Fibroblast of lung (primary cell): ENCODE data around the gene CEMIP. TPM values are rescaled to one million over a fixed set of nuclear protein-coding genes. Genes with fewer than 3 reads are reported as not detected.
A peak's percentile ranks its signal among the peaks of the same experiment; 100 is the strongest.

Experiments used
- DNase-seq, 2 donors: peaks; one replicate each; pipeline versions ENCODE4 v3.0.0 to v3.0.0-alpha.2; 2010; ENCODE audit warnings: low read depth in 2 of 2
- H2AFZ ChIP-seq: 2 replicates; pipeline ENCODE4 v1.5.1; 2012; ENCODE audit warnings: low read length, control low read depth, inconsistent platforms
- H3K27ac ChIP-seq: 2 replicates; pipeline ENCODE4 v1.5.1; 2011; ENCODE audit warnings: low read length, control low read depth; ENCODE audit not compliant: insufficient read depth
- H3K27me3 ChIP-seq: 2 replicates; pipeline ENCODE4 v1.5.1; 2011; ENCODE audit warnings: mild to moderate bottlenecking, low read length; ENCODE audit not compliant: control insufficient read depth, insufficient read depth
- H3K36me3 ChIP-seq: 2 replicates; pipeline ENCODE4 v1.5.1; 2011; ENCODE audit warnings: low read length; ENCODE audit not compliant: control insufficient read depth, insufficient read depth
- H3K4me1 ChIP-seq: 2 replicates; pipeline ENCODE4 v1.5.1; 2011; ENCODE audit warnings: low read length; ENCODE audit not compliant: control insufficient read depth, insufficient read depth; ENCODE audit errors: extremely low read depth
- H3K4me2 ChIP-seq: 2 replicates; pipeline ENCODE4 v1.5.1; 2011; ENCODE audit warnings: low read length, control low read depth; ENCODE audit not compliant: insufficient read depth; ENCODE audit errors: extremely low read depth
- H3K4me3 ChIP-seq, 4 experiments: fragments of 200-600 bp in 1 of 4; sonication (generic) in 1 of 4; replicated peaks in 1 of 4; 2 replicates each; pipeline ENCODE4 v1.5.1; 2011 to 2016; ENCODE audit warnings: low read length in 4 of 4, low read depth in 3 of 4, mild to moderate bottlenecking in 3 of 4, control low read depth in 2 of 4, inconsistent platforms in 1 of 4, mixed read lengths in 1 of 4; ENCODE audit not compliant: insufficient read depth in 1 of 4; ENCODE audit errors: control extremely low read depth in 1 of 4
- H3K79me2 ChIP-seq: 2 replicates; pipeline ENCODE4 v1.5.1; 2012; ENCODE audit warnings: mild to moderate bottlenecking, low read length, inconsistent platforms; ENCODE audit not compliant: control insufficient read depth, insufficient read depth
- H3K9ac ChIP-seq: 2 replicates; pipeline ENCODE4 v1.5.1; 2011; ENCODE audit warnings: mild to moderate bottlenecking, low read length, control low read depth; ENCODE audit not compliant: insufficient read depth
- H3K9me3 ChIP-seq: 2 replicates; pipeline ENCODE4 v1.5.1; 2012; ENCODE audit warnings: low read depth, low read length; ENCODE audit not compliant: control insufficient read depth, insufficient read depth
- H4K20me1 ChIP-seq: 2 replicates; pipeline ENCODE4 v1.5.1; 2011; ENCODE audit warnings: low read length; ENCODE audit not compliant: control insufficient read depth, insufficient read depth; ENCODE audit errors: extremely low read depth
- CTCF ChIP-seq, 2 donors: IDR thresholded peaks in 1 of 2; conservative IDR thresholded peaks in 1 of 2; 1 replicate in 1 of 2; 2 replicates in 1 of 2; pipeline ENCODE4 v1.5.1; 2011 to 2012; ENCODE audit warnings: low read length in 2 of 2, control low read depth in 1 of 2, inconsistent platforms in 1 of 2, low read depth in 1 of 2, mild to moderate bottlenecking in 1 of 2
- EZH2 ChIP-seq: IDR thresholded peaks from 2 replicates; pipeline ENCODE4 v1.5.1; 2012; ENCODE audit warnings: low read length, control low read depth, mild to moderate bottlenecking; ENCODE audit errors: missing control alignments
- polyA plus RNA-seq, 2 donors: library from polyadenylated mRNA; depleted of rRNA in 1 of 2; stranded (reverse) in 1 of 2; unstranded in 1 of 2; fragments of >200 nt; gene quantifications; 2 replicates each; pipeline ENCODE4 v1.2.1, GENCODE V29; 2011 to 2012; ENCODE audit warnings: missing spikeins in 1 of 2
- total RNA-seq: library from RNA; depleted of rRNA; stranded (reverse); fragments of >200 nt; gene quantifications from 2 replicates; pipeline ENCODE4 v1.2.1, GENCODE V29; 2014

Gene CEMIP
- total and polyA plus RNA-seq, 2 donors (not counting 1 experiment from before 2014, with no cell fraction given): 946 to 1,190 TPM

GRCh38 chr15:80835336-80835735 is 56.2 kb downstream of the CEMIP start:
- TF ChIP-seq CTCF (conservative IDR thresholded peaks at IDR 0.05 in 1 of 2, IDR thresholded peaks at IDR 0.05 in 1 of 2; ENCODE audit: low read depth in 1 of 2, low read length in 2 of 2) (peak in 1 of 2 donors; percentile 10), EZH2 (no peak)
- Histone ChIP-seq H3K36me3 (peaks cover 3% of the 10 kb centered on the region), H4K20me1 (no peaks in the 10 kb centered on the region)

GRCh38 chr15:80836223-80836622 is 57.1 kb downstream of the CEMIP start:
- H3K27me3 ChIP-seq: peaks cover 20% of the 10 kb centered on the region
- no peaks in the 10 kb centered on the region for H4K20me1 ChIP-seq
- no peak for DNase-seq
- H3K36me3 ChIP-seq: peaks cover 6% of the 10 kb centered on the region
- H3K4me2 ChIP-seq: no peak overlapping the region
- no peak overlapping the region for H3K4me3 ChIP-seq
- no peaks in the 10 kb centered on the region for H3K79me2 ChIP-seq
- H3K9me3 ChIP-seq: no peaks in the 10 kb centered on the region
- H3K27ac ChIP-seq: no peak overlapping the region
- H3K9ac ChIP-seq: no peak overlapping the region
- TF ChIP-seq EZH2: no peak
- H3K4me1 ChIP-seq: no peaks in the 10 kb centered on the region
- no peak overlapping the region for H2AFZ ChIP-seq

More at GRCh38 chr15:80835336-80835735, 56.2 kb downstream of the CEMIP start:
- no peak overlapping the region for H3K27ac ChIP-seq
- no peak overlapping the region for H3K9ac ChIP-seq
- no peak overlapping the region for H3K4me2 ChIP-seq
- no peak overlapping the region for H2AFZ ChIP-seq
- no peak overlapping the region for H3K4me3 ChIP-seq
- H3K79me2 ChIP-seq: no peaks in the 10 kb centered on the region
- H3K27me3 ChIP-seq: peaks cover 16% of the 10 kb centered on the region
- H3K4me1 ChIP-seq: no peaks in the 10 kb centered on the region
- DNase-seq: no peak
- H3K9me3 ChIP-seq: no peaks in the 10 kb centered on the region

- Histone ChIP-seq H4K20me1 (no peaks in the 10 kb centered on the region), H2AFZ (no peak overlapping the region), H3K4me3 (no peak overlapping the region), H3K27me3 (peaks cover 20% of the 10 kb centered on the region), H3K4me1 (no peaks in the 10 kb centered on the region), H3K27ac (no peak overlapping the region), H3K9me3 (no peaks in the 10 kb centered on the region), H3K36me3 (peaks cover 8% of the 10 kb centered on the region), H3K4me2 (no peak overlapping the region), H3K79me2 (no peaks in the 10 kb centered on the region), H3K9ac (no peak overlapping the region)
- peak in 1 of 2 donors; percentile 34 for DNase-seq
- no peak for TF ChIP-seq CTCF (conservative IDR thresholded peaks at IDR 0.05 in 1 of 2, IDR thresholded peaks at IDR 0.05 in 1 of 2; ENCODE audit: low read depth in 1 of 2, low read length in 2 of 2)
- TF ChIP-seq EZH2: no peak
These were observed 57.8 kb downstream of the CEMIP start for GRCh38 chr15:80837006-80837405.
